PC-9 (cell line): ENCODE measurements around the gene CENPA. TPM values are rescaled to one million over a fixed set of nuclear protein-coding genes. Genes with fewer than 3 reads are reported as not detected.

Experiments used
- BruUV-seq: library from RNA; stranded (reverse); fragments of 400-500 nt; replicated peaks from 2 replicates; lab custom pipeline; 2021; lab: Mats Ljungman, UMichigan
- CTCF ChIA-PET: fragments of 300-600 bp; sonication (Branson Sonifier 250); formaldehyde crosslinking; loops from one replicate; lab custom pipeline; 2022; ENCODE audit warnings: antibody characterized with exemption; lab: Charles Lee
- POLR2A ChIA-PET: fragments of 300-600 bp; sonication (Branson Sonifier 250); formaldehyde crosslinking; loops from one replicate; lab custom pipeline; 2022; ENCODE audit warnings: antibody characterized with exemption; ENCODE audit not compliant: unreplicated experiment; lab: Charles Lee
- DNase-seq, 2 experiments: peaks; one replicate each; pipeline versions ENCODE4 v3.0.0 to v3.0.0-alpha.2; 2015 to 2022; ENCODE audit warnings: mixed read lengths in 1 of 2
- H2AFZ ChIP-seq: fragments of 200-600 bp; sonication (generic); 2 replicates; pipeline ENCODE4 v1.8.1; 2017; ENCODE audit warnings: antibody characterized with exemption
- H3F3A ChIP-seq: fragments of 200-600 bp; sonication (generic); 2 replicates; pipeline ENCODE4 v1.8.1; 2017; ENCODE audit warnings: antibody characterized with exemption, mild to moderate bottlenecking, low read depth; ENCODE audit not compliant: insufficient read depth
- H3K27ac ChIP-seq: fragments of 200-600 bp; sonication (generic); 2 replicates; pipeline ENCODE4 v1.6.1; 2016; ENCODE audit warnings: mixed run types
- H3K27me3 ChIP-seq: fragments of 200-600 bp; sonication (generic); 2 replicates; pipeline ENCODE4 v1.6.1; 2016; ENCODE audit warnings: low read depth, mixed run types; ENCODE audit not compliant: insufficient read depth
- H3K36me3 ChIP-seq: fragments of 200-600 bp; sonication (generic); 2 replicates; pipeline ENCODE4 v1.6.1; 2016; ENCODE audit warnings: low read depth, mixed run types
- H3K4me1 ChIP-seq: fragments of 200-600 bp; sonication (generic); replicated peaks from 2 replicates; pipeline ENCODE4 v1.6.1; 2016; ENCODE audit warnings: mixed run types; ENCODE audit not compliant: insufficient read depth
- H3K4me2 ChIP-seq: fragments of 200-600 bp; sonication (generic); 2 replicates; pipeline ENCODE4 v1.6.1; 2017; ENCODE audit warnings: mixed run types
- H3K4me3 ChIP-seq: fragments of 200-600 bp; sonication (generic); 2 replicates; pipeline ENCODE4 v1.6.1; 2016; ENCODE audit warnings: mixed run types
- H3K79me2 ChIP-seq: fragments of 200-600 bp; sonication (generic); 2 replicates; pipeline ENCODE4 v1.6.1; 2017; ENCODE audit warnings: low read depth, mixed run types
- H3K9me2 ChIP-seq: fragments of 200-600 bp; sonication (generic); 2 replicates; pipeline ENCODE4 v1.8.1; 2017; ENCODE audit warnings: mild to moderate bottlenecking; ENCODE audit not compliant: insufficient read depth
- H3K9me3 ChIP-seq: fragments of 200-600 bp; sonication (generic); 2 replicates; pipeline ENCODE4 v1.8.1; 2016; ENCODE audit warnings: low read depth; ENCODE audit not compliant: insufficient read depth
- H4K20me1 ChIP-seq: fragments of 200-600 bp; sonication (generic); 2 replicates; pipeline ENCODE4 v1.8.1; 2017; ENCODE audit not compliant: insufficient read depth
- CTCF ChIP-seq: fragments of 200-600 bp; sonication (generic); conservative IDR thresholded peaks from 2 replicates; pipeline ENCODE4 v1.6.1; 2017; ENCODE audit warnings: mixed run types, antibody characterized with exemption, mild to moderate bottlenecking, moderate library complexity
- EZH2 ChIP-seq: fragments of 200-600 bp; sonication (generic); IDR thresholded peaks from 2 replicates; pipeline ENCODE4 v1.8.0; 2017; ENCODE audit warnings: antibody characterized with exemption, low read depth
- intact Hi-C: fragments of 100-400 bp; cut with micrococcal nuclease; formaldehyde crosslinking; loops from one replicate; pipeline ENCODE4 v1.10.0; 2022; ENCODE audit not compliant: unreplicated experiment
- total RNA-seq: library from RNA; stranded (reverse); gene quantifications from 2 replicates; pipeline ENCODE4 v1.2.3, GENCODE V29; 2021

CENPA gene
- total RNA-seq, 1 experiment from 2014 or later = 48.8 TPM

- Histone ChIP-seq H3K27ac (no peak overlapping the region), H3K9me2 (no peaks in the 10 kb centered on the region), H2AFZ (no peak overlapping the region), H3K4me3 (no peak overlapping the region), H3K27me3 (no peaks in the 10 kb centered on the region), H3K36me3 (no peaks in the 10 kb centered on the region), H3K79me2 (no peaks in the 10 kb centered on the region), H3K9me3 (no peaks in the 10 kb centered on the region), H3F3A (no peaks in the 10 kb centered on the region), H3K4me2 (no peak overlapping the region), H3K4me1 (no peaks in the 10 kb centered on the region), H4K20me1 (no peaks in the 10 kb centered on the region)
- TF ChIP-seq CTCF = no peak
- TF ChIP-seq EZH2 = no peak
- DNase-seq = no peak
- intact Hi-C loops = loop anchor here (10.0 kb wide), 1 partner anchor 507 kb away; no protein-coding TSS in a partner anchor
- CTCF ChIA-PET = interaction anchor here (0.6 kb wide), 2 partner anchors 144 to 146 kb away, joined by 3 to 5 read pairs; no protein-coding TSS in a partner anchor
- no TSS peak for BruUV-seq
- POLR2A ChIA-PET = no interaction called here
Measured at GRCh38 chr2:26742048-26742770, 43.6 kb upstream of the CENPA start.

- Histone ChIP-seq H3K27me3 (no peaks in the 10 kb centered on the region), H3K4me2 (no peak overlapping the region), H3K9me3 (no peaks in the 10 kb centered on the region), H3K27ac (no peak overlapping the region), H3K4me3 (no peak overlapping the region), H3K79me2 (no peaks in the 10 kb centered on the region), H3K36me3 (no peaks in the 10 kb centered on the region), H4K20me1 (no peaks in the 10 kb centered on the region), H3K9me2 (no peaks in the 10 kb centered on the region), H3F3A (no peaks in the 10 kb centered on the region), H2AFZ (no peak overlapping the region), H3K4me1 (no peaks in the 10 kb centered on the region)
- ChIA-PET CTCF (no interaction called here), POLR2A (no interaction called here)
- DNase-seq = no peak
- TF ChIP-seq EZH2 (no peak), CTCF (no peak)
- intact Hi-C loops = loop anchor here (10.0 kb wide), 1 partner anchor 509 kb away; no protein-coding TSS in a partner anchor
- BruUV-seq = no TSS peak
Measured at GRCh38 chr2:26743852-26744251, 42.0 kb upstream of the CENPA start.

GRCh38 chr2:26744953-26745352, 40.9 kb upstream of the CENPA start:
- no peaks in the 10 kb centered on the region for H3K27me3 ChIP-seq
- DNase-seq = no peak
- H3K9me3 ChIP-seq = no peaks in the 10 kb centered on the region
- H3K4me1 ChIP-seq = no peaks in the 10 kb centered on the region
- H3K9me2 ChIP-seq = no peaks in the 10 kb centered on the region
- intact Hi-C loops = loop anchor here (1.0 to 10.0 kb wide), 3 partner anchors 140 to 793 kb away; no protein-coding TSS in a partner anchor
- H3K79me2 ChIP-seq = no peaks in the 10 kb centered on the region
- no TSS peak for BruUV-seq
- H3K27ac ChIP-seq = no peak overlapping the region
- H3F3A ChIP-seq = no peaks in the 10 kb centered on the region
- no peaks in the 10 kb centered on the region for H4K20me1 ChIP-seq
- no peak overlapping the region for H3K4me3 ChIP-seq
- ChIA-PET POLR2A (interaction anchor here (0.7 kb wide), 1 partner anchor 315 kb away, joined by 3 read pairs; no protein-coding TSS in a partner anchor), CTCF (interaction anchor here (0.6 to 0.7 kb wide), 4 partner anchors 14 to 312 kb away, joined by 3 to 6 read pairs (median 4); no protein-coding TSS in a partner anchor)
- H2AFZ ChIP-seq = no peak overlapping the region
- no peak for TF ChIP-seq CTCF
- TF ChIP-seq EZH2 = no peak
- H3K4me2 ChIP-seq = no peak overlapping the region
- no peaks in the 10 kb centered on the region for H3K36me3 ChIP-seq
